Tibial artery (tissue), 4 donors: ENCODE results near the gene POU6F1.

Experiments
- DNase-seq, 2 donors: peaks; one replicate each; pipeline ENCODE4 v3.0.0-alpha.2; 2019
- H3K27ac ChIP-seq, 2 donors: fragments of 200-600 bp; sonication (generic) in 1 of 2; 1 replicate in 1 of 2; 2 replicates in 1 of 2; pipeline ENCODE4 v1.5.1; 2018 to 2019; ENCODE audit warnings: mild to moderate bottlenecking in 1 of 2
- H3K27me3 ChIP-seq, 2 donors: fragments of 200-600 bp; sonication (generic) in 1 of 2; one replicate each; pipeline versions ENCODE4 v1.5.1 to v1.6.0; 2016 to 2019
- H3K36me3 ChIP-seq, 3 donors: fragments of 200-600 bp; sonication (generic) in 2 of 3; one replicate each; pipeline ENCODE4 v1.5.1; 2016 to 2019; ENCODE audit warnings: mild to moderate bottlenecking in 2 of 3
- H3K4me1 ChIP-seq, 4 donors: fragments of 200-600 bp; sonication (generic) in 2 of 4; 1 replicate in 3 of 4; 2 replicates in 1 of 4; pipeline ENCODE4 v1.5.1; 2016 to 2019
- H3K4me3 ChIP-seq, 2 donors: fragments of 200-600 bp; sonication (generic) in 1 of 2; 1 replicate in 1 of 2; 2 replicates in 1 of 2; pipeline ENCODE4 v1.5.1; 2018 to 2019; ENCODE audit warnings: mild to moderate bottlenecking in 2 of 2
- H3K9me3 ChIP-seq, 3 donors: fragments of 200-600 bp; sonication (generic) in 1 of 3; one replicate each; pipeline ENCODE4 v1.5.1; 2016 to 2019
- CTCF ChIP-seq, 2 experiments: fragments of 200-600 bp in 1 of 2; fragments of 450-650 bp in 1 of 2; IDR thresholded peaks; one replicate each; pipeline ENCODE4 v1.5.1; 2017 to 2019; ENCODE audit warnings: antibody characterized with exemption in 2 of 2, mild to moderate bottlenecking in 1 of 2, moderate library complexity in 1 of 2
- intact Hi-C: fragments of 100-400 bp; cut with DNase I; formaldehyde crosslinking; loops from one replicate; pipeline ENCODE4 v1.15.0; 2023; ENCODE audit warnings: low total_unique reads

Gene POU6F1

DNA sequence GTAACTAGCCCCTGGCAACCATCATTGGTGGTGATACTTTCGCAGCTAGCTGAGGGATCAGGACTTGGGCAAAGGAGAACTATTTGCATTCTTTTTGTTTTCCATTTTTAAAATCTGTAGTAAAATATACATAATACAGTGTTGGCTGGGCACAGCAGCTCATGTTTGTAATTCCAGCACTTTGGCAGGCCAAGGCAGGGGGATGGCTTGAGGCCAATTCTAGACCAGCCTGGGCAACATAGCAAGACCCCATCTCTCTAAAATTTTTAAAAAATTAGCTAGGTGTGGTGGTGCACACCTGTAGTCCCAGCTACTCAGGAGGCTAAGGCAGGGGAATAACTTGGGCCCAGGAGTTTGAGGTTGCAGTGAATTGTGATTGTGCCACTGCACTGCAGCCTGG lies 64.9 kb downstream of the POU6F1 start:
- Histone ChIP-seq H3K36me3 (no peaks in the 10 kb centered on the region), H3K4me3 (no peak overlapping the region), H3K27ac (no peak overlapping the region), H3K27me3 (no peaks in the 10 kb centered on the region), H3K4me1 (no peaks in the 10 kb centered on the region), H3K9me3 (no peaks in the 10 kb centered on the region)
- no peak for TF ChIP-seq CTCF (IDR thresholded peaks at IDR 0.05)
- DNase-seq, result no peak
- intact Hi-C loops, result no loop called here

DNA sequence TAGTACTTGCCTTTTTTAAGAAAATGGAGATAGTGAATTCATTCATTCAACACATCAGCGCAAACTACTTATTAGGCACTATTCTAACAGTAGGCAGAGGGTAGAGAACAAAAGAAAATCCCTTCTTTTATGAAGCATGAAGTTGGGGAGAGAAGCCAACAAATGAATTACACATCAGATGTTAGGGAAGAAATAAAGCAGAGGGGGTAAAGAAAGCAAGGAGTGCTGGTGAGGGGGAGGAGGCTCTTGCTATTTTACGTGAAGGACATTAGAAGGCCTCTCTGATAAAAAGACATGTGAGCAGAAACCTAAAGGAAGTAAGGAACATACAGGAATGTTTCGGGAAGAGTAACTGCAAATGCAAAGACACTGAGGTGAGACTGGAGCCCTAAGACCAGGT lies 67.1 kb downstream of the POU6F1 start:
- intact Hi-C loops, result no loop called here

GRCh38 chr12:51147309-51147708 lies 70.6 kb downstream of the POU6F1 start:
- no peaks in the 10 kb centered on the region for H3K36me3 ChIP-seq
- intact Hi-C loops, result no loop called here
- H3K27ac ChIP-seq, result no peak overlapping the region
- TF ChIP-seq CTCF (IDR thresholded peaks at IDR 0.05), result no peak
- H3K4me1 ChIP-seq, result no peaks in the 10 kb centered on the region
- no peaks in the 10 kb centered on the region for H3K9me3 ChIP-seq
- no peak for DNase-seq
- no peaks in the 10 kb centered on the region for H3K27me3 ChIP-seq
- H3K4me3 ChIP-seq, result no peak overlapping the region

More for the DNA sequence above, 67.1 kb downstream of the POU6F1 start:
- TF ChIP-seq CTCF (IDR thresholded peaks at IDR 0.05), result no peak
- no peak overlapping the region for H3K4me3 ChIP-seq
- no peaks in the 10 kb centered on the region for H3K27me3 ChIP-seq
- H3K36me3 ChIP-seq, result no peaks in the 10 kb centered on the region
- no peak for DNase-seq
- H3K4me1 ChIP-seq, result no peaks in the 10 kb centered on the region
- no peak overlapping the region for H3K27ac ChIP-seq
- H3K9me3 ChIP-seq, result no peaks in the 10 kb centered on the region

GRCh38 chr12:51139292-51139844 lies 78.5 kb downstream of the POU6F1 start:
- no peaks in the 10 kb centered on the region for H3K4me1 ChIP-seq
- H3K4me3 ChIP-seq, result no peak overlapping the region
- H3K9me3 ChIP-seq, result no peaks in the 10 kb centered on the region
- no peak overlapping the region for H3K27ac ChIP-seq
- peaks cover 0 to 17% (median 9%) of the 10 kb centered on the region in 3 donors for H3K36me3 ChIP-seq
- H3K27me3 ChIP-seq, result no peaks in the 10 kb centered on the region
- no peak for TF ChIP-seq CTCF (IDR thresholded peaks at IDR 0.05)
- DNase-seq, result no peak
- intact Hi-C loops, result no loop called here
